Naive thymus-derived CD4-positive, alpha-beta T cell (primary cell): Measurements from ENCODE around the gene NPHS2. TPM values are rescaled to one million over a fixed set of nuclear protein-coding genes. Genes with fewer than 3 reads are reported as not detected.
A peak's percentile ranks its signal among the peaks of the same experiment; 100 is the strongest.

Source experiments
- ATAC-seq: fragments of 150-1000 bp; cut with Tn5 transposase; 2 replicates; pipeline ENCODE4 v1.10.0; 2021; ENCODE audit warnings: mild to moderate bottlenecking, moderate library complexity
- CTCF ChIA-PET: fragments of 350-600 bp; sonication (Branson Sonifier 250); formaldehyde crosslinking; loops from one replicate; lab custom pipeline; 2021; ENCODE audit warnings: antibody characterized with exemption; lab: Charles Lee
- POLR2A ChIA-PET: fragments of 350-600 bp; sonication (Branson Sonifier 250); formaldehyde crosslinking; loops from one replicate; lab custom pipeline; 2021; ENCODE audit warnings: antibody characterized with exemption, inconsistent platforms; lab: Charles Lee
- DNase-seq, 9 donors: peaks; one replicate each; pipeline versions ENCODE4 v3.0.0 to v3.0.0-alpha.2; 2020 to 2022; ENCODE audit warnings: mixed read lengths in 1 of 9
- H3K27ac ChIP-seq: one replicate; pipeline ENCODE4 v1.7.0; 2013; ENCODE audit warnings: mild to moderate bottlenecking, low read depth, low read length, moderate library complexity
- H3K27me3 ChIP-seq, 2 donors: one replicate each; pipeline ENCODE4 v1.7.0; 2013; ENCODE audit warnings: low read length in 2 of 2, mild to moderate bottlenecking in 2 of 2, moderate library complexity in 2 of 2; ENCODE audit not compliant: control insufficient read depth in 2 of 2, insufficient read depth in 2 of 2
- H3K36me3 ChIP-seq, 3 experiments: 1 replicate in 2 of 3; 2 replicates in 1 of 3; pipeline ENCODE4 v1.7.0; 2013; ENCODE audit warnings: low read length in 3 of 3, mild to moderate bottlenecking in 3 of 3, moderate library complexity in 1 of 3; ENCODE audit not compliant: insufficient read depth in 3 of 3, control insufficient read depth in 2 of 3
- H3K4me1 ChIP-seq, 2 donors: one replicate each; pipeline ENCODE4 v1.7.0; 2013; ENCODE audit warnings: low read length in 2 of 2, mild to moderate bottlenecking in 2 of 2, moderate library complexity in 1 of 2; ENCODE audit not compliant: control insufficient read depth in 2 of 2, insufficient read depth in 2 of 2
- H3K4me3 ChIP-seq: 2 replicates; pipeline ENCODE4 v1.7.0; 2013; ENCODE audit warnings: mild to moderate bottlenecking, low read length
- H3K9me3 ChIP-seq, 3 experiments: 1 replicate in 2 of 3; 2 replicates in 1 of 3; pipeline ENCODE4 v1.7.0; 2013; ENCODE audit warnings: low read length in 3 of 3; ENCODE audit not compliant: control insufficient read depth in 2 of 3
- H3K27ac Mint-ChIP-seq, 9 donors: one replicate each; pipeline ENCODE4 v1.8.0; 2020 to 2022; ENCODE audit warnings: mixed read lengths in 9 of 9, mild to moderate bottlenecking in 8 of 9, moderate library complexity in 5 of 9, inconsistent platforms in 2 of 9
- H3K27me3 Mint-ChIP-seq, 5 donors: one replicate each; pipeline ENCODE4 v1.8.0; 2021 to 2022; ENCODE audit warnings: mixed read lengths in 5 of 5, mild to moderate bottlenecking in 1 of 5
- H3K36me3 Mint-ChIP-seq, 5 donors: one replicate each; pipeline ENCODE4 v1.8.0; 2020 to 2022; ENCODE audit warnings: mixed read lengths in 5 of 5, mild to moderate bottlenecking in 3 of 5, inconsistent platforms in 1 of 5
- H3K4me1 Mint-ChIP-seq, 7 donors: one replicate each; pipeline ENCODE4 v1.8.0; 2020 to 2022; ENCODE audit warnings: mixed read lengths in 7 of 7, mild to moderate bottlenecking in 3 of 7, inconsistent platforms in 1 of 7
- H3K4me3 Mint-ChIP-seq, 10 donors: one replicate each; pipeline ENCODE4 v1.8.0; 2020 to 2022; ENCODE audit warnings: mild to moderate bottlenecking in 10 of 10, mixed read lengths in 10 of 10, moderate library complexity in 6 of 10, inconsistent platforms in 2 of 10
- H3K9me3 Mint-ChIP-seq, 11 donors: one replicate each; pipeline ENCODE4 v1.8.0; 2020 to 2022; ENCODE audit warnings: mixed read lengths in 11 of 11, mild to moderate bottlenecking in 4 of 11, inconsistent platforms in 1 of 11, moderate library complexity in 1 of 11
- intact Hi-C, 2 donors: fragments of 100-400 bp; cut with micrococcal nuclease; formaldehyde crosslinking; loops; one replicate each; pipeline ENCODE4 v1.15.1; 2023
- polyA plus RNA-seq, 2 donors: library from polyadenylated mRNA; unstranded; fragments of 300-500 nt; fragmentation: Illumina TruSeq; gene quantifications; one replicate each; pipeline ENCODE4 v1.2.3, GENCODE V29; 2021
- total RNA-seq, 6 experiments: library from RNA in 5 of 6; stranded (reverse) in 5 of 6; gene quantifications; 1 replicate in 5 of 6; 2 replicates in 1 of 6; pipeline ENCODE4 v1.2.3 and lab custom pipeline; 2021 to 2026

Gene NPHS2
- total and polyA plus RNA-seq, 7 experiments from 2014 or later = not detected

- Mint-ChIP-seq H3K36me3 (peaks cover 0 to 5% (median 0%) of the 10 kb centered on the region in 5 donors), H3K27ac (no peak overlapping the region), H3K4me1 (peaks cover 0 to 4% (median 0%) of the 10 kb centered on the region in 7 donors), H3K27me3 (peaks cover 42 to 71% (median 59%) of the 10 kb centered on the region in 5 donors), H3K4me3 (no peak overlapping the region), H3K9me3 (peaks cover 0 to 3% (median 0%) of the 10 kb centered on the region in 11 donors)
- ATAC-seq (no peak), DNase-seq (no peak)
- Histone ChIP-seq H3K27ac (no peak overlapping the region), H3K9me3 (no peaks in the 10 kb centered on the region), H3K4me3 (no peak overlapping the region), H3K36me3 (no peaks in the 10 kb centered on the region), H3K4me1 (no peaks in the 10 kb centered on the region), H3K27me3 (peaks cover 0 to 3% of the 10 kb centered on the region in 2 donors)
- ChIA-PET CTCF (no interaction called here), POLR2A (no interaction called here)
- intact Hi-C loops = no loop called here
Observed at GRCh38 chr1:179583771-179584320, 8.1 kb upstream of the NPHS2 start.

- intact Hi-C loops = no loop called here
- ATAC-seq (no peak), DNase-seq (no peak)
- Mint-ChIP-seq H3K4me1 (peaks cover 0 to 6% (median 5%) of the 10 kb centered on the region in 7 donors), H3K9me3 (peaks cover 0 to 3% (median 0%) of the 10 kb centered on the region in 11 donors), H3K27me3 (peaks cover 48 to 64% (median 60%) of the 10 kb centered on the region in 5 donors), H3K4me3 (peak overlapping the region in 3 of 10 donors; percentile 1 to 14 (median 1)), H3K27ac (no peak overlapping the region), H3K36me3 (no peaks in the 10 kb centered on the region)
- no peaks in the 10 kb centered on the region for H3K4me1 ChIP-seq
- ChIA-PET CTCF (no interaction called here), POLR2A (no interaction called here)
- H3K9me3 ChIP-seq = no peaks in the 10 kb centered on the region
- H3K27me3 ChIP-seq = peaks cover 0 to 5% of the 10 kb centered on the region in 2 donors
- no peak overlapping the region for H3K4me3 ChIP-seq
- H3K36me3 ChIP-seq = no peaks in the 10 kb centered on the region
- no peak overlapping the region for H3K27ac ChIP-seq
Observed at GRCh38 chr1:179576509-179576908, 761 bp upstream of the NPHS2 start.

- H3K4me3 Mint-ChIP-seq = no peak overlapping the region
- no peaks in the 10 kb centered on the region for H3K27me3 ChIP-seq
- ChIA-PET CTCF (no interaction called here), POLR2A (no interaction called here)
- H3K9me3 Mint-ChIP-seq = peaks cover 0 to 2% (median 0%) of the 10 kb centered on the region in 11 donors
- no peak overlapping the region for H3K27ac ChIP-seq
- H3K27me3 Mint-ChIP-seq = peaks cover 0 to 19% (median 10%) of the 10 kb centered on the region in 5 donors
- no peaks in the 10 kb centered on the region for H3K4me1 ChIP-seq
- no peaks in the 10 kb centered on the region for H3K36me3 Mint-ChIP-seq
- intact Hi-C loops = no loop called here
- H3K36me3 ChIP-seq = no peaks in the 10 kb centered on the region
- DNase-seq (no peak), ATAC-seq (no peak)
- no peaks in the 10 kb centered on the region for H3K9me3 ChIP-seq
- no peak overlapping the region for H3K4me3 ChIP-seq
- no peaks in the 10 kb centered on the region for H3K4me1 Mint-ChIP-seq
- H3K27ac Mint-ChIP-seq = no peak overlapping the region
Observed at GRCh38 chr1:179558078-179558477, 17.7 kb downstream of the NPHS2 start.

- POLR2A ChIA-PET = no interaction called here
- intact Hi-C loops = no loop called here
- no peak overlapping the region for H3K27ac Mint-ChIP-seq
- H3K27me3 Mint-ChIP-seq = peaks cover 0 to 5% (median 0%) of the 10 kb centered on the region in 5 donors
- H3K4me1 Mint-ChIP-seq = no peaks in the 10 kb centered on the region
- no peak overlapping the region for H3K4me3 Mint-ChIP-seq
- H3K36me3 Mint-ChIP-seq = no peaks in the 10 kb centered on the region
- ATAC-seq = no peak
- DNase-seq = no peak
- Histone ChIP-seq H3K27ac (no peak overlapping the region), H3K27me3 (no peaks in the 10 kb centered on the region), H3K36me3 (no peaks in the 10 kb centered on the region), H3K9me3 (no peaks in the 10 kb centered on the region), H3K4me3 (no peak overlapping the region), H3K4me1 (no peaks in the 10 kb centered on the region)
- H3K9me3 Mint-ChIP-seq = peaks cover 0 to 3% (median 0%) of the 10 kb centered on the region in 11 donors
- CTCF ChIA-PET = no interaction called here
Observed at GRCh38 chr1:179554427-179554826, 21.3 kb downstream of the NPHS2 start.

- Mint-ChIP-seq H3K4me3 (no peak overlapping the region), H3K36me3 (no peaks in the 10 kb centered on the region), H3K27ac (no peak overlapping the region), H3K27me3 (peaks cover 0 to 3% (median 0%) of the 10 kb centered on the region in 5 donors), H3K4me1 (no peaks in the 10 kb centered on the region), H3K9me3 (peaks cover 0 to 1% (median 0%) of the 10 kb centered on the region in 11 donors)
- Histone ChIP-seq H3K4me1 (no peaks in the 10 kb centered on the region), H3K27me3 (no peaks in the 10 kb centered on the region), H3K4me3 (no peak overlapping the region), H3K36me3 (no peaks in the 10 kb centered on the region), H3K27ac (no peak overlapping the region), H3K9me3 (no peaks in the 10 kb centered on the region)
- intact Hi-C loops = no loop called here
- ChIA-PET CTCF (no interaction called here), POLR2A (no interaction called here)
- no peak for ATAC-seq
- DNase-seq = no peak
Observed at GRCh38 chr1:179550746-179551682, 24.7 kb downstream of the NPHS2 start.

GRCh38 chr1:179549368-179549700 lies 26.4 kb downstream of the NPHS2 start:
- CTCF ChIA-PET = no interaction called here
- intact Hi-C loops = no loop called here
- POLR2A ChIA-PET = no interaction called here
- H3K4me3 ChIP-seq = no peak overlapping the region
- Mint-ChIP-seq H3K27me3 (peaks cover 0 to 7% (median 0%) of the 10 kb centered on the region in 5 donors), H3K9me3 (peaks cover 0 to 1% (median 0%) of the 10 kb centered on the region in 11 donors), H3K27ac (no peak overlapping the region), H3K4me1 (no peaks in the 10 kb centered on the region), H3K4me3 (no peak overlapping the region), H3K36me3 (no peaks in the 10 kb centered on the region)
- no peaks in the 10 kb centered on the region for H3K9me3 ChIP-seq
- H3K27ac ChIP-seq = no peak overlapping the region
- H3K36me3 ChIP-seq = no peaks in the 10 kb centered on the region
- H3K4me1 ChIP-seq = no peaks in the 10 kb centered on the region
- no peaks in the 10 kb centered on the region for H3K27me3 ChIP-seq
- ATAC-seq = no peak
- no peak for DNase-seq
